ENCODE results near the gene ZNF331. TPM values are rescaled to one million over a fixed set of nuclear protein-coding genes. Genes with fewer than 3 reads are reported as not detected.

Gene ZNF331
- total and polyA plus RNA-seq, 2 of the 4 experiments (the other 2 are of a cell fraction) = 6.6 to 11.1 TPM

DNA sequence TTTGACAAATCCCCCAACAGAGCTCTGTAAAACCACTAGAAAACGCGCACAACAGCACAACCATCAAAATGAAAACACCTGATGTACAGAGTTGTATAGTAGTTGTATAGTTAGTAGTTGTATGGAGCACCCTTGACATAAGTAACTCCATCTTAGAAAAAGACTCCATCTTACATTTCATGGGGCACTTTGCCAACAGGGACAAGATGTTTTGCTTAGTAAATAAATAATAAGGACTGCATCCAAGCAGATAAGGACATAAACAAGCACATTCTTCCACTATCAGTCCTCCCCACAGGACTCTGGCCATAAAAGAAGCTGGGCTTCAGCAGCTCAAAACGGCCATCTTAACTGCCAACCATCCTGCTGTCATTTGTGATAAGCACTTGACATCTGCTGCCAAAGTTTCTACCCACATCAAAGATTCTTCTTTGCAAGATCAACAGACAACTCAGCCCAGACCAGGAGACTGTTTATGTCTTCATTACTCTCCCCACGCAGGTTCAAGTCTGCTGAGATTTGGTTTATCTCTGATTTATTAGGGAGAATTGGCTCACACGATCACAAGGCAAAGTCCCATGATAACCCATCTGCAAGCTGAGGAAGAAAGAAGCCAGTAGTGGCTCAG lies 20.7 kb upstream of the ZNF331 start:
- no peaks in the 10 kb centered on the region for H4K20me1 ChIP-seq (ENCODE audit: insufficient read depth, low read length)
- DNase-seq (no peak), ATAC-seq (ENCODE audit: low read depth) (no peak)
- CTCF ChIA-PET = interaction anchor here (1.1 kb wide), 1 partner anchor 10 kb away, joined by 3 read pairs; no protein-coding TSS in a partner anchor
- H3K79me1 ChIP-seq (ENCODE audit: low read depth in 1 of 2, low read length in 2 of 2) = peaks cover 7% of the 10 kb centered on the region in 2 experiments
- H4K5ac ChIP-seq (ENCODE audit: low read depth, low read length) = no peak overlapping the region
- H3K4ac ChIP-seq (ENCODE audit: low read depth, low read length) = no peak overlapping the region
- H3K4me1 ChIP-seq (ENCODE audit: control insufficient read depth, insufficient read depth, low read length) = peaks cover 3% of the 10 kb centered on the region; the same call in 1 of the 2 replicates
- H3K14ac ChIP-seq (replicated peaks; ENCODE audit: low read depth, low read length) = no peak overlapping the region
- no peak overlapping the region for H2AK5ac ChIP-seq (ENCODE audit: low read depth, low read length)
- 0 out of 2 replicates have a peak, but pooled peaks cover 4% of the 10 kb centered on the region for H3K9me1 ChIP-seq (ENCODE audit: insufficient read depth, low read length)
- POLR2A ChIA-PET (ENCODE audit: unreplicated experiment) = no interaction called here
- WGBS, 2 experiments (ENCODE audit: extremely low coverage in 2 of 2, insufficient read length in 1 of 2) = no CpG with 5 or more reads among the region's 5 CpGs
- H3K18ac ChIP-seq (ENCODE audit: low read depth, low read length) = no peak overlapping the region
- intact Hi-C loops (cut with micrococcal nuclease) (no loop called here), dilution Hi-C loops (cut with HindIII; ENCODE audit: low sequenced_read_pairs, unreplicated experiment) (no loop called here), in situ Hi-C loops (cut with MboI; ENCODE audit: low sequenced_read_pairs) (no loop called here)
- no peak overlapping the region for H3K4me3 ChIP-seq (ENCODE audit: insufficient read depth, low read depth, low read length)
- H2AK9ac ChIP-seq (replicated peaks; ENCODE audit: low read depth, low read length, poor library complexity) = no peak overlapping the region
- H2BK120ac ChIP-seq (ENCODE audit: low read depth, low read length) = no peak overlapping the region
- H4K8ac ChIP-seq (ENCODE audit: low read depth in 2 of 2, low read length in 2 of 2) = no peak overlapping the region
- no peak overlapping the region for H3K9ac ChIP-seq (ENCODE audit: low read depth, low read length)
- TF ChIP-seq CHD1 (IDR thresholded peaks at IDR 0.05; ENCODE audit: low read depth, low read length) = no peak
- no peak for TF ChIP-seq CEBPB (IDR thresholded peaks at IDR 0.05; ENCODE audit: low read depth, low read length)
- TF ChIP-seq ELK1 (IDR thresholded peaks at IDR 0.05; ENCODE audit: borderline replicate concordance, low read depth, low read length) = no peak
- TF ChIP-seq POLR2A (IDR thresholded peaks at IDR 0.05; ENCODE audit: low read depth, low read length) = no peak
- TF ChIP-seq RFX5 (IDR thresholded peaks at IDR 0.05; ENCODE audit: low read depth, low read length) = no peak
- TF ChIP-seq RAD21 (IDR thresholded peaks at IDR 0.05; ENCODE audit: low read length) = no peak
- TF ChIP-seq, protein P1, sequence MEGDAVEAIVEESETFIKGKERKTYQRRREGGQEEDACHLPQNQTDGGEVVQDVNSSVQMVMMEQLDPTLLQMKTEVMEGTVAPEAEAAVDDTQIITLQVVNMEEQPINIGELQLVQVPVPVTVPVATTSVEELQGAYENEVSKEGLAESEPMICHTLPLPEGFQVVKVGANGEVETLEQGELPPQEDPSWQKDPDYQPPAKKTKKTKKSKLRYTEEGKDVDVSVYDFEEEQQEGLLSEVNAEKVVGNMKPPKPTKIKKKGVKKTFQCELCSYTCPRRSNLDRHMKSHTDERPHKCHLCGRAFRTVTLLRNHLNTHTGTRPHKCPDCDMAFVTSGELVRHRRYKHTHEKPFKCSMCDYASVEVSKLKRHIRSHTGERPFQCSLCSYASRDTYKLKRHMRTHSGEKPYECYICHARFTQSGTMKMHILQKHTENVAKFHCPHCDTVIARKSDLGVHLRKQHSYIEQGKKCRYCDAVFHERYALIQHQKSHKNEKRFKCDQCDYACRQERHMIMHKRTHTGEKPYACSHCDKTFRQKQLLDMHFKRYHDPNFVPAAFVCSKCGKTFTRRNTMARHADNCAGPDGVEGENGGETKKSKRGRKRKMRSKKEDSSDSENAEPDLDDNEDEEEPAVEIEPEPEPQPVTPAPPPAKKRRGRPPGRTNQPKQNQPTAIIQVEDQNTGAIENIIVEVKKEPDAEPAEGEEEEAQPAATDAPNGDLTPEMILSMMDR (conservative IDR thresholded peaks at IDR 0.05; ENCODE audit: low read depth, low read length) = no peak
- no peak for TF ChIP-seq NFE2L2 (IDR thresholded peaks at IDR 0.05; ENCODE audit: low read depth, low read length)
- no peak for TF ChIP-seq FOS (IDR thresholded peaks at IDR 0.05; ENCODE audit: low read depth, low read length)
- TF ChIP-seq SMC3 (IDR thresholded peaks at IDR 0.05; ENCODE audit: low read depth, low read length) = no peak
- no peak for TF ChIP-seq BHLHE40 (IDR thresholded peaks at IDR 0.05; ENCODE audit: low read depth, low read length)
- H3K9me3 ChIP-seq (ENCODE audit: control insufficient read depth, insufficient read depth, low read length) = no peaks in the 10 kb centered on the region; the same call in 1 of the 2 replicates
- H2BK20ac ChIP-seq (ENCODE audit: low read depth, low read length) = no peak overlapping the region
- no peaks in the 10 kb centered on the region for H3K36me3 ChIP-seq (ENCODE audit: control insufficient read depth, insufficient read depth, low read length)
- no peak overlapping the region for H2BK5ac ChIP-seq (ENCODE audit: low read depth, low read length, poor library complexity, severe bottlenecking)
- H4K91ac ChIP-seq (ENCODE audit: insufficient read depth, low read depth, low read length) = no peak overlapping the region
- H3K4me2 ChIP-seq (ENCODE audit: low read depth, low read length) = no peak overlapping the region
- H2AFZ ChIP-seq (replicated peaks; ENCODE audit: low read length, poor library complexity) = no peak overlapping the region
- BruUV-seq (replicated peaks) = no TSS peak
- no peak overlapping the region for H2BK15ac ChIP-seq (ENCODE audit: low read depth, low read length)
- no peak overlapping the region for H3K56ac ChIP-seq (ENCODE audit: extremely low read depth, insufficient read depth, low read length)
- H3K27ac ChIP-seq (ENCODE audit: insufficient read depth, low read length) = no peak overlapping the region
- no peaks in the 10 kb centered on the region for H3K27me3 ChIP-seq (ENCODE audit: control insufficient read depth, insufficient read depth, low read length)
- no peak overlapping the region for H3K23ac ChIP-seq (ENCODE audit: low read depth, low read length)

Measured in IMR-90 (cell line).